CD4-positive, alpha-beta T cell treated with Interleukin-17A for 4 hours (primary cell): ENCODE results near the gene FDX2.
"Not testable (repeated sequence)": the region's sequence is repeated elsewhere in the genome, so short reads cannot be mapped to it uniquely, and the experiment has no call there.

ENCODE experiments used
- DNase-seq: peaks from one replicate; pipeline ENCODE4 v3.0.0-alpha.2; 2020; ENCODE audit warnings: mixed read lengths

Gene FDX2

GRCh38 chr19:10315335-10316214 is at the start of gene FDX2:
FDX2 (minus strand) TSS chr19:10316015; CDS start chr19:10315996, 19 bp downstream.
- DNase-seq, result peak; percentile 94

GRCh38 chr19:10365518-10365917 is 49.7 kb upstream of the FDX2 start:
- DNase-seq, result no peak

GRCh38 chr19:10364644-10365043 is 48.8 kb upstream of the FDX2 start:
- no peak for DNase-seq

GRCh38 chr19:10363789-10364281 is 48.0 kb upstream of the FDX2 start:
- DNase-seq, result no peak

- no peak for DNase-seq
Observed at GRCh38 chr19:10362259-10362658, 46.4 kb upstream of the FDX2 start.

- no peak for DNase-seq
Observed at GRCh38 chr19:10361569-10362011, 45.8 kb upstream of the FDX2 start.

GRCh38 chr19:10356431-10356830 is 40.6 kb upstream of the FDX2 start:
- no peak for DNase-seq

- peak; percentile 19 for DNase-seq
Observed at GRCh38 chr19:10353793-10354391, 38.1 kb upstream of the FDX2 start.

- no peak for DNase-seq
Observed at GRCh38 chr19:10352764-10353671, 37.2 kb upstream of the FDX2 start.

- no peak for DNase-seq
Observed at GRCh38 chr19:10346509-10346908, 30.7 kb upstream of the FDX2 start.

- DNase-seq, result no peak
Observed at GRCh38 chr19:10344780-10345179, 29.0 kb upstream of the FDX2 start.

GRCh38 chr19:10343495-10343894 is 27.7 kb upstream of the FDX2 start:
- no peak for DNase-seq

GRCh38 chr19:10339977-10340376 is 24.2 kb upstream of the FDX2 start:
- no peak for DNase-seq

- peak; percentile 76 for DNase-seq
Observed at GRCh38 chr19:10339380-10339960, 23.7 kb upstream of the FDX2 start, which contains the start of gene ICAM3. ICAM3 (minus strand) TSS chr19:10339624; CDS start chr19:10339614, 10 bp downstream.

GRCh38 chr19:10338940-10339339 is 23.1 kb upstream of the FDX2 start:
- no peak for DNase-seq

- not testable (repeated sequence) for DNase-seq
Observed at GRCh38 chr19:10336725-10337124, 20.9 kb upstream of the FDX2 start.

- no peak for DNase-seq
Observed at GRCh38 chr19:10335352-10335985, 19.7 kb upstream of the FDX2 start.

- no peak for DNase-seq
Observed at GRCh38 chr19:10334588-10335351, 19.0 kb upstream of the FDX2 start.

- DNase-seq, result no peak
Observed at GRCh38 chr19:10333758-10334587, 18.2 kb upstream of the FDX2 start.
